Measurements from ENCODE around the gene PLPP3.

GRCh38 chr1:56535362-56535761, 44.0 kb downstream of the PLPP3 start:
- TF ChIP-seq, protein P1, sequence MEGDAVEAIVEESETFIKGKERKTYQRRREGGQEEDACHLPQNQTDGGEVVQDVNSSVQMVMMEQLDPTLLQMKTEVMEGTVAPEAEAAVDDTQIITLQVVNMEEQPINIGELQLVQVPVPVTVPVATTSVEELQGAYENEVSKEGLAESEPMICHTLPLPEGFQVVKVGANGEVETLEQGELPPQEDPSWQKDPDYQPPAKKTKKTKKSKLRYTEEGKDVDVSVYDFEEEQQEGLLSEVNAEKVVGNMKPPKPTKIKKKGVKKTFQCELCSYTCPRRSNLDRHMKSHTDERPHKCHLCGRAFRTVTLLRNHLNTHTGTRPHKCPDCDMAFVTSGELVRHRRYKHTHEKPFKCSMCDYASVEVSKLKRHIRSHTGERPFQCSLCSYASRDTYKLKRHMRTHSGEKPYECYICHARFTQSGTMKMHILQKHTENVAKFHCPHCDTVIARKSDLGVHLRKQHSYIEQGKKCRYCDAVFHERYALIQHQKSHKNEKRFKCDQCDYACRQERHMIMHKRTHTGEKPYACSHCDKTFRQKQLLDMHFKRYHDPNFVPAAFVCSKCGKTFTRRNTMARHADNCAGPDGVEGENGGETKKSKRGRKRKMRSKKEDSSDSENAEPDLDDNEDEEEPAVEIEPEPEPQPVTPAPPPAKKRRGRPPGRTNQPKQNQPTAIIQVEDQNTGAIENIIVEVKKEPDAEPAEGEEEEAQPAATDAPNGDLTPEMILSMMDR (IDR thresholded peaks at IDR 0.05) = no peak
- no peak for TF ChIP-seq POLR2A (IDR thresholded peaks at IDR 0.05)

Data from suprapubic skin (tissue), 3 donors.